Stimulated activated CD8-positive, alpha-beta memory T cell treated with anti-CD3 and anti-CD28 coated beads, Interleukin-7, amount 100 ng/mL, for 48 hours (primary cell): ENCODE results near the gene CBFA2T3.

Source experiments
- DNase-seq, 2 donors: peaks; one replicate each; pipeline ENCODE4 v3.0.0-alpha.2; 2020; ENCODE audit warnings: low read depth in 1 of 2; ENCODE audit errors: extremely low read depth in 1 of 2

The CBFA2T3 gene

GRCh38 chr16:88844419-88845036 lies 132.5 kb downstream of the CBFA2T3 start:
- DNase-seq, result no peak

GRCh38 chr16:88843256-88843655 lies 133.8 kb downstream of the CBFA2T3 start:
- no peak for DNase-seq

- no peak for DNase-seq
Measured at GRCh38 chr16:88842806-88843205, 134.2 kb downstream of the CBFA2T3 start.

- no peak for DNase-seq
Measured at GRCh38 chr16:88842308-88842756, 134.7 kb downstream of the CBFA2T3 start.

GRCh38 chr16:88841521-88842307 lies 135.3 kb downstream of the CBFA2T3 start:
- no peak for DNase-seq

- no peak for DNase-seq
Measured at GRCh38 chr16:88840600-88841215, 136.3 kb downstream of the CBFA2T3 start.

- no peak for DNase-seq
Measured at GRCh38 chr16:88839745-88840599, 137.0 kb downstream of the CBFA2T3 start.

- no peak for DNase-seq
Measured at GRCh38 chr16:88839026-88839529, 137.9 kb downstream of the CBFA2T3 start.

GRCh38 chr16:88838566-88838965 lies 138.4 kb downstream of the CBFA2T3 start:
- no peak for DNase-seq

GRCh38 chr16:88837806-88838205 lies 139.2 kb downstream of the CBFA2T3 start:
- no peak for DNase-seq

GRCh38 chr16:88836791-88837190 lies 140.2 kb downstream of the CBFA2T3 start:
- DNase-seq, result no peak

- no peak for DNase-seq
Measured at GRCh38 chr16:88835818-88836217, 141.2 kb downstream of the CBFA2T3 start.

GRCh38 chr16:88835383-88835782 lies 141.6 kb downstream of the CBFA2T3 start:
- no peak for DNase-seq

- no peak for DNase-seq
Measured at GRCh38 chr16:88834670-88835069, 142.3 kb downstream of the CBFA2T3 start.

- DNase-seq, result no peak
Measured at GRCh38 chr16:88833086-88833485, 143.9 kb downstream of the CBFA2T3 start.

- no peak for DNase-seq
Measured at GRCh38 chr16:88831838-88832237, 145.2 kb downstream of the CBFA2T3 start.

GRCh38 chr16:88830783-88831182 lies 146.2 kb downstream of the CBFA2T3 start:
- DNase-seq, result no peak

- DNase-seq, result no peak
Measured at GRCh38 chr16:88830258-88830657, 146.7 kb downstream of the CBFA2T3 start.

- no peak for DNase-seq
Measured at GRCh38 chr16:88828711-88829110, 148.3 kb downstream of the CBFA2T3 start.

GRCh38 chr16:88827727-88828126 lies 149.3 kb downstream of the CBFA2T3 start:
- no peak for DNase-seq
